HepG2 (cell line): ENCODE data around the gene RPS6KA3. TPM values are rescaled to one million over a fixed set of nuclear protein-coding genes. Genes with fewer than 3 reads are reported as not detected.

Experiments
- FUBP1 ChIP-seq: sonication (generic); formaldehyde crosslinking; IDR thresholded peaks from 2 replicates; pipeline ENCODE4 v1.5.1; 2020; ENCODE audit warnings: missing genetic modification reagents, mild to moderate bottlenecking, borderline replicate concordance
- GPBP1L1 ChIP-seq: sonication (generic); formaldehyde crosslinking; IDR thresholded peaks from 2 replicates; pipeline ENCODE4 v1.5.0; 2020; ENCODE audit warnings: mild to moderate bottlenecking, missing genetic modification reagents
- KLF9 ChIP-seq: IDR thresholded peaks from 2 replicates; pipeline ENCODE4 v1.6.1; 2016; ENCODE audit warnings: low read depth
- NFAT5 ChIP-seq: sonication (generic); formaldehyde crosslinking; IDR thresholded peaks from 2 replicates; pipeline ENCODE4 v1.4.0; 2020; ENCODE audit warnings: missing genetic modification reagents
- NR2F6 ChIP-seq, 2 experiments: IDR thresholded peaks; 2 replicates each; pipeline ENCODE4 v1.6.1; 2016; ENCODE audit warnings: antibody characterized with exemption in 1 of 2, mild to moderate bottlenecking in 1 of 2
- PHF21A ChIP-seq: sonication (generic); formaldehyde crosslinking; IDR thresholded peaks from 2 replicates; pipeline ENCODE4 v1.5.0; 2020; ENCODE audit warnings: mild to moderate bottlenecking, missing genetic modification reagents
- RERE ChIP-seq: IDR thresholded peaks from 2 replicates; pipeline ENCODE4 v1.6.1; 2016; ENCODE audit warnings: low read depth, missing genetic modification reagents, missing compliant biosample characterization
- RFX5 ChIP-seq: IDR thresholded peaks from 2 replicates; pipeline ENCODE4 v1.6.1; 2011; ENCODE audit warnings: low read depth, low read length, improper control_type of control experiment
- SIX4 ChIP-seq: sonication (generic); formaldehyde crosslinking; IDR thresholded peaks from 2 replicates; pipeline ENCODE4 v1.4.0; 2020; ENCODE audit warnings: missing genetic modification reagents
- SP4 ChIP-seq: sonication (generic); formaldehyde crosslinking; IDR thresholded peaks from 2 replicates; pipeline ENCODE4 v1.8.1; 2023; ENCODE audit warnings: mild to moderate bottlenecking, missing genetic modification reagents
- SRY ChIP-seq: sonication (generic); formaldehyde crosslinking; IDR thresholded peaks from 2 replicates; pipeline ENCODE4 v1.8.0; 2022; ENCODE audit warnings: mild to moderate bottlenecking, missing genetic modification reagents
- ZBTB8A ChIP-seq: sonication (generic); formaldehyde crosslinking; IDR thresholded peaks from 2 replicates; pipeline ENCODE4 v1.4.0; 2020; ENCODE audit warnings: mild to moderate bottlenecking, low read depth, missing genetic modification reagents, borderline replicate concordance
- ZNF567 ChIP-seq: sonication (generic); formaldehyde crosslinking; IDR thresholded peaks from 2 replicates; pipeline ENCODE4 v1.8.1; 2023; ENCODE audit warnings: mild to moderate bottlenecking, missing genetic modification reagents, borderline replicate concordance
- ZNF800 ChIP-seq: sonication (generic); formaldehyde crosslinking; IDR thresholded peaks from 2 replicates; pipeline ENCODE4 v1.4.0; 2020; ENCODE audit warnings: missing genetic modification reagents
- polyA plus RNA-seq, 8 experiments: library from polyadenylated mRNA; depleted of rRNA in 3 of 8; stranded (reverse) in 7 of 8; unstranded in 1 of 8; fragments of >200 nt; fragmentation: Illumina TruSeq in 4 of 8; extraction: Trizol in 4 of 8; gene quantifications; 2 replicates each; pipeline versions ENCODE4 v1.2.1 to v1.2.3, GENCODE V29; 2011 to 2016; ENCODE audit warnings: low read depth in 4 of 8, missing spikeins in 1 of 8, mixed read lengths in 1 of 8; ENCODE audit not compliant: insufficient read depth in 1 of 8
- total RNA-seq, 5 experiments: library from RNA; depleted of rRNA; stranded (reverse); fragments of >200 nt; fragmentation: Illumina TruSeq; extraction: Trizol; gene quantifications; 2 replicates each; pipeline ENCODE4 v1.2.3, GENCODE V29; 2016; ENCODE audit warnings: low read depth in 1 of 5

The RPS6KA3 gene
- total and polyA plus RNA-seq, 2 of the 13 experiments (the other 11 are each of a cell fraction or from before 2014, with no cell fraction given), result 314 to 357 TPM

- TF ChIP-seq ZNF800 (no peak), SP4 (CRISPR knock-in tag) (no peak), GPBP1L1 (no peak), FUBP1 (no peak), ZBTB8A (CRISPR knock-in tag) (no peak), RERE (CRISPR knock-in tag) (peak; percentile 46; the same call in 1 of the 2 replicates), SRY (CRISPR knock-in tag) (no peak), NFAT5 (no peak), NR2F6 (IDR thresholded peaks at IDR 0.05) (no peak), NR2F6 (CRISPR knock-in tag; IDR thresholded peaks at IDR 0.05) (no peak), KLF9 (CRISPR knock-in tag) (no peak), RFX5 (no peak), ZNF567 (CRISPR knock-in tag) (no peak), PHF21A (CRISPR knock-in tag) (peak; percentile 79), SIX4 (0 out of 2 replicates have a peak, but pooled peaks have one; percentile 49)
These were observed 44.8 kb downstream of the RPS6KA3 start (continued) for GRCh38 chrX:20221902-20222301.
